ENCODE results near the gene CLTB.

CLTB gene

GRCh38 chr5:176418251-176418650 lies 1.9 kb upstream of the CLTB start:
- TF ChIP-seq CTCF (IDR thresholded peaks at IDR 0.05; ENCODE audit: low read depth, low read length, missing control alignments) = no peak
- in situ Hi-C loops (cut with HindIII; ENCODE audit: low sequenced_read_pairs) = no loop called here
- DNase-seq (ENCODE audit: low read depth) = no peak
- no peak overlapping the region for H3K4me3 ChIP-seq (ENCODE audit: low read depth, low read length)

GRCh38 chr5:176416965-176417364 lies 626 bp upstream of the CLTB start:
- no peak for DNase-seq (ENCODE audit: low read depth)
- in situ Hi-C loops (cut with HindIII; ENCODE audit: low sequenced_read_pairs) = no loop called here
- no peak for TF ChIP-seq CTCF (IDR thresholded peaks at IDR 0.05; ENCODE audit: low read depth, low read length, missing control alignments)
- H3K4me3 ChIP-seq (ENCODE audit: low read depth, low read length) = peak overlapping the region; percentile 81

DNA sequence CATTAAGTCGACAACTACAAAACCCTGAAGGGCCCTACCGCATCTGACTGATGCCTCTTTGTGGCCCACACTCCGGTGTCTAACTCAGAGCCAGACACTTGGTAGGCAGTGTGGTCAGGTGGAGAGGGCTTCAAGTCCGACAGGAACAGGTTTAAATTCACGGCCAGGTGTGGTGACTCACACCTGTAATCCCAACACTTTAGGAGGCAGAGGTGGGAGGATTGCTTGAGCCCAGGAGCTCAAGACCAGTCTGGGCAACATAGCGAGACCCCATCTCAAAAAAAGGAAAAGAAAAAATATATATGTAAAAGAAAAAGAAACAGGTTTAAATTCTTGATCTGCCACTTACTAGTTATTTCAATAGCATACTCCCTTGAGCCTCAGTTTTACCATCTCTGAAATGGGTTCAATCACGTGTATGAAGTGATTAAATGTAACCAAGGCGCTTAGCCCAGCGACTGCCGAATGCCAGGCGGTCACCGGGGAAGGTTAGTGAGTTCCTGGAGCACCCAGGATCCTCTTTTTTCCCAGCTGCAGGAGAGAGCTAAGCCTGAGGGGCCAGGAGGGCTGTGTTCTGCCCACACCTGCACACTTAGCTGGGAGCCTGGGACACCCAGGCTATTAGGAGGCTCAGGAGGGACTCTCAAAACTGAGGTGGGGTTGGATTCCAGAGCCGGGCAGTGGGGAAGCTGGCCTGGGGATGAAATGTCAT lies 943 bp downstream of the CLTB start:
- in situ Hi-C loops (cut with HindIII; ENCODE audit: low sequenced_read_pairs) = no loop called here

DNA sequence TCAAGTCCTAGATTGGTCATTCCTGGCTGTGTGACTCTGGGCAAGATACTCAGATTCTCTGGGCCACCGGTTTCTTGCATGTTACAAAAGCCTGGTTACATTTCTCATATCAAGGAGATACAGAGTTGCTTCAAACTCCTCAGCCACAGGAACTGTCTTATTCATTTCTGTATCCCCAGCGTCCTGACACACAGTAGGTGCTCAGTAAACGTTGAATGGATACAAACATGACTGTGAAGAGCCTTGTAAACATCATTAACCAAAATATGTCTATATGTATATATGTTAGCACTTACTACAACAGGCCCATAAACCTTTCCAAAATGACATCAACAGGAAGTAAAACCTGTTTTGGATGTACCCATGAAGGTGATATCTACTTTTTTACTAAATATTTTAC lies 1.6 kb downstream of the CLTB start:
- in situ Hi-C loops (cut with HindIII; ENCODE audit: low sequenced_read_pairs) = no loop called here
- TF ChIP-seq CTCF (IDR thresholded peaks at IDR 0.05; ENCODE audit: low read depth, low read length, missing control alignments) = no peak
- no peak for DNase-seq (ENCODE audit: low read depth)
- peak overlapping the region; percentile 81 for H3K4me3 ChIP-seq (ENCODE audit: low read depth, low read length)

More for the DNA sequence above, 943 bp downstream of the CLTB start:
- H3K4me3 ChIP-seq (ENCODE audit: low read depth, low read length) = peak overlapping the region; percentile 81
- no peak for DNase-seq (ENCODE audit: low read depth)
- TF ChIP-seq CTCF (IDR thresholded peaks at IDR 0.05; ENCODE audit: low read depth, low read length, missing control alignments) = no peak

GRCh38 chr5:176413709-176414191 lies 2.6 kb downstream of the CLTB start:
- TF ChIP-seq CTCF (IDR thresholded peaks at IDR 0.05; ENCODE audit: low read depth, low read length, missing control alignments) = no peak
- H3K4me3 ChIP-seq (ENCODE audit: low read depth, low read length) = no peak overlapping the region
- in situ Hi-C loops (cut with HindIII; ENCODE audit: low sequenced_read_pairs) = no loop called here
- no peak for DNase-seq (ENCODE audit: low read depth)

GRCh38 chr5:176413255-176413565 lies 3.1 kb downstream of the CLTB start:
- TF ChIP-seq CTCF (IDR thresholded peaks at IDR 0.05; ENCODE audit: low read depth, low read length, missing control alignments) = no peak
- in situ Hi-C loops (cut with HindIII; ENCODE audit: low sequenced_read_pairs) = no loop called here
- no peak overlapping the region for H3K4me3 ChIP-seq (ENCODE audit: low read depth, low read length)
- no peak for DNase-seq (ENCODE audit: low read depth)
